ENCODE measurements around the gene TSPYL2.
A peak's percentile ranks its signal among the peaks of the same experiment; 100 is the strongest.

TSPYL2 gene

GRCh38 chrX:53080628-53081580, 1.3 kb upstream of the TSPYL2 start:
- no peak for DNase-seq

- DNase-seq = no peak
Observed at GRCh38 chrX:53082773-53083616, 828 bp downstream of the TSPYL2 start.

GRCh38 chrX:53084043-53084570, 1.9 kb downstream of the TSPYL2 start:
- DNase-seq = no peak

GRCh38 chrX:53084863-53085262, 2.7 kb downstream of the TSPYL2 start:
- DNase-seq = no peak

- DNase-seq = no peak
Observed at GRCh38 chrX:53085661-53086229, 3.6 kb downstream of the TSPYL2 start.

GRCh38 chrX:53086464-53086863, 4.3 kb downstream of the TSPYL2 start:
- DNase-seq = no peak

- no peak for DNase-seq
Observed at GRCh38 chrX:53087388-53087831, 5.2 kb downstream of the TSPYL2 start.

GRCh38 chrX:53088136-53088974, 6.2 kb downstream of the TSPYL2 start:
- DNase-seq = peak; percentile 34 to 63 (median 49)

- DNase-seq = no peak
Observed at GRCh38 chrX:53089224-53089842, 7.2 kb downstream of the TSPYL2 start.

- DNase-seq = no peak
Observed at GRCh38 chrX:53089925-53090324, 7.8 kb downstream of the TSPYL2 start.

- DNase-seq = no peak
Observed at GRCh38 chrX:53091354-53091753, 9.2 kb downstream of the TSPYL2 start.

- peak; percentile 46 to 54 (median 52) for DNase-seq
Observed at GRCh38 chrX:53093177-53093655, 11.0 kb downstream of the TSPYL2 start.

- DNase-seq = peak; percentile 32 to 61 (median 56)
Observed at GRCh38 chrX:53093748-53094581, 11.8 kb downstream of the TSPYL2 start, which contains the start of gene KANTR. Gene KANTR (plus strand): TSS chrX:53094142. CDS start chrX:53124273, 30,131 bp downstream.

- no peak for DNase-seq
Observed at GRCh38 chrX:53094582-53094905, 12.4 kb downstream of the TSPYL2 start.

GRCh38 chrX:53095796-53096195, 13.6 kb downstream of the TSPYL2 start:
- DNase-seq = no peak

GRCh38 chrX:53114864-53115549, 32.8 kb downstream of the TSPYL2 start:
- DNase-seq = no peak

GRCh38 chrX:53115550-53115874, 33.3 kb downstream of the TSPYL2 start:
- DNase-seq = no peak

GRCh38 chrX:53116101-53116500, 33.9 kb downstream of the TSPYL2 start:
- DNase-seq = no peak

- DNase-seq = no peak
Observed at GRCh38 chrX:53122013-53122412, 39.8 kb downstream of the TSPYL2 start.

GRCh38 chrX:53125506-53125905, 43.3 kb downstream of the TSPYL2 start:
- no peak for DNase-seq
